Measurements from ENCODE around the gene DACH1. TPM values are rescaled to one million over a fixed set of nuclear protein-coding genes. Genes with fewer than 3 reads are reported as not detected.

Gene DACH1
- total RNA-seq, 1 experiment from 2014 or later, result 0.14 TPM

DNA sequence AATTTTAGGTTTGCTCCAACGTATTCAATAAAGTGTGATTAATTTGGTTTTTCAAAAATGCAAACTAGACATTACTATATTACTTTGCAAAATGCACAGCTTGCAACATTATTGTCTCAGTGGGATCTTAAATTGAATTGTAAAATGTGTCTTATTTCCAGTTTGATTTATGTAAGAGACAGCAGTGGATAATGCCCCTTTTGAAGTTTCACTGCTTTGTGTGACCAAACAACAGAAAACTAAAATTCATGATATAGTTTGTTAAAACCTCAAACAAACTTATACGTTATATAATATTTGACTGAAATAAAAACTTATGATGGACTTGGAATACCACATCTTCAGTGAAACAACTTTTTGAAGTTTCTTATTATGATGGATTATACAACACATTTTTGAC is 279.8 kb downstream of the DACH1 start:
- no peak for DNase-seq (ENCODE audit: low spot score)

DNA sequence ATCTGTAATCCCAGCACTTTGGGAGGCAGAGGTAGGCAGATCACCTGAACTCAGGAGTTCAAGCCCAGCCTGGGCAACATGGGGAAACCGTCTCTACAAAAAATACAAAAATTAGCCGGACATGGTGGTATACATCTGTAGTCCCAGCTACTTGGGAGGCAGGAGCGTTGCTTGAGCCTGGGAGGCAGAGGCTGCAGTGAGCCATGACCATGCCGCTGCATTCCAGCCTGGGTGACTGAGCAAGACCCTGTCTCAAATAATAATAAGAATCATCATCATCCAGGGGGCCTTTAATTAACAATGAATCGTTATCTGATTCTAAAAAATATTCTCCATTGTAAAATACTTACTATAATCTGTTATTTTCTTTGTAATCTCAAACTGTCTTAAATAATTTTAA is 283.4 kb downstream of the DACH1 start:
- no peak for DNase-seq (ENCODE audit: low spot score)

DNA sequence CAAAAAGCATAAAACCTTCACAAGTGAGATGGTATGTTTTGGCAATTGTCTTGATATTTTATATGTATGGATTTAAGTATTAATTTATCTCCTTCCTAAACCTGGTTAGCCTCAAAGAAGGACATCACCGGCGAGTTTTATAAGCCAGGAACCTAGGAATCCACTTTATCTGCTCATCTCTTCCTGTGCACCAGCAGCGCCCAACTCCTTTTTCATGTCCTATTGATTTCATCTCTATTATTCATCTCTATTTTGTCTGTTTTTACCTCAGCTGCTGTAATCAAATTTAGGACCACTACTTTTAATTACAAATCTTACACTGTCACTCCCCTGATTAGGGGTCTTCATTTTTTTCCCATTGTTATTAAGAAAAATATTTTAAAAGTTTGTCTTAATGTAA is 286.4 kb downstream of the DACH1 start:
- DNase-seq (ENCODE audit: low spot score), result no peak

DNA sequence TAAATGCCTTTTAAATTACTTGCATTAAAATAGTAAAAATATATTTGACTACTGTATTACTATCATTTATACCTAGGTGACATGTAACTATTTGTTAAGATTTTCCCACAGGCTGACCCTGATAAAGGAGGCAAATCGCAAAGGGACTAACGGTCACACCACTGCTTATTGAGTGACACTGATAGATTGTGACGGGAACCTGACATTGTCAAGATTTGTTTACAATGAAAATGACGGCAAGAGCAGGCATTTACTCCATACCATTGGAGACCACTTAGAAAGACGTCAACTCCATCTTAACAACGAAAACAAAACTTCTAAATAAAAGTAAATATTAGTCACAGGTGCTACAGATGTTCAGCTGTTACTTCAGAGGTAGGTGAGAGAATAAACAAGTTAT is 289.0 kb downstream of the DACH1 start:
- DNase-seq (ENCODE audit: low spot score), result no peak

DNA sequence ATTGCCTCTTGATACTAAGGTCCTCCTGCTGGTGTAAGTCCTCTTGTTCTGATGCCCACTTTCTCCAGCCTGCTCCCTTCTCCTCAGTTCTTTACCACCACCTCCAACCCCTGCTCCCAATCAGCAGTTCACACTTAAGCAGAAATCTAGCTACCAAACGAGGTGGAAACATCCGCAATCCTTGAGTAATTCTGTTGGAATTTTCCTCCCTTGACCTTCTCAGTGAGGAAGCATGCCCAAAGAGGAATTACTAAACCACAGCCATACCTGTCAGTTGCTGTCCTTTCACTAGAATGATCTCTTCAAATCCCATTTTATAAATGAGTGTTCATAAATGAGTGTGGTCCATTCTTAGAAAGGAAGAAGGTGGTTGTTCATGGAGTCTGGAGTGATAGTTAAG is 289.9 kb downstream of the DACH1 start:
- no peak for DNase-seq (ENCODE audit: low spot score)

DNA sequence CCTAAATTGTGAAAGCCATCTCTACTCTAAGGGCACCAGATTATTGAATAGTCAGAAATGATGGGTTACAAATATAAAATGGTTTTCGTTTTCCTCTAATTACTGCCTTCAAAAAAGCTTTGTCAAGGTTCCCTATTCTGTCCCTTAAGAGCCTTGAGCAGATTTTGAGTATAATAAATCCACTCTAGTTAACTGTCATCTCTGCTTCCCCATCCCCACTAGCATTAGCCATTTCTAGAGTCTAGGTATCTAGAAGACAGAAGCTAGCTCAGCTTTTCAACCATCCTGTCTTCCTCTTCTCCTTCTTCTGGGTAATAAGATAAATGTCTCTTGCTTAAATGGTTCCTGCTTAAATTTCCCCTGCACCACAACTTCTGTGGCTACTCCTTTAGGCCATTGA is 290.4 kb downstream of the DACH1 start:
- no peak for DNase-seq (ENCODE audit: low spot score)

DNA sequence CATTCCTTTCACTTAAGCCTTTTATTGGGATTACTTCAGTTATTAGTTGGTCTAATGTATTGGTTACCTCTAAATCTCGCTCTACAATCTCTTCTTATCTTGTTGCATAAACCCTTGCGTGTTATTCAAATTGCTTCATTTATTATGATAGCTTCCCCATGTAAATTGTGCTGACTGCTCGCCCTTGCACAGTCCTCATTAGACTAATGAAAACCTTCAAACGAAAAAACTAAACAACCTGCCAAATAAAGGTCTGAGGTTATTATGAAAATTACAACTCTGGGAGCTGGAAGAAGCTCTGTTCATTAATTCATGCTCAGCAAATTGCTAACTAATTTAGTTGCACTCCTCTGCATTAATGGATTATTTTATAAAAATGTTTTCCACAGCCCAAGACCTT is 320.1 kb downstream of the DACH1 start:
- no peak for DNase-seq (ENCODE audit: low spot score)

DNA sequence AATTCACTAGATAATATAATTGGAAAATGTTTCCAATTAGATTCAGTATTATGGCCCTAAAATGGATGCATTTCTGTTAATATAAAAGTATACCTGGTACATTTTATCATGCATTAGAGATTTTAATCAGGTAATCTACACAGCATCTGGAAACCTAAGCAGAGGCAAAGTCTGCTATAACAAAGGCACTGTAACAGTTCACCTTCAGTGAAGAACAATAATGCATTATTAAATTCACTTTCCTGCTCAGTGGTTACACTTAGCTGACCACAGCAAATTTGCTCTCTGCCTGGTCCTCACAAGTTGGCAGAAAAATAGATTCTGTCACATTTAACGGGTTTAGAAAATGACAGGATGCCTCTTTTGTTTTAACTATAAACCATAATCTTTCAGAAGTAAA is 326.9 kb downstream of the DACH1 start:
- no peak for DNase-seq (ENCODE audit: low spot score)

DNA sequence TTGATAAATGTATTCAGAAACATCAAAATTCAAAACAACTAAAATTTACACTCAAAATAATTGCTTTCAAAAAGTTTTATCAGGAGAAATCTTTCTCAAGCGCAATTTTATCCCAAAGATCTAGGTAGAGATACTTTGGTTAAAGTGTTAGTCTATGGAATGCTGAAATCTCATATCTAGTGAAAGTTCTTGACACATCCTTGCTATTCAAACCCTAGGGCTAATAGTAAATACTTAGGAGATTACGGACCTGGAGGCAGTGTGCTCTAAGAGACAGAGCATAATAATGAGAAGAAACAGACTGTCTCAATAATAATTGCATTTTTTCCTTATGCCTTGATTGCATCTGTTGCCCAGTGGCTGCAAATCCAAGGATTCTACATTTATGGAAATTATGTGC is 330.8 kb downstream of the DACH1 start:
- no peak for DNase-seq (ENCODE audit: low spot score)

DNA sequence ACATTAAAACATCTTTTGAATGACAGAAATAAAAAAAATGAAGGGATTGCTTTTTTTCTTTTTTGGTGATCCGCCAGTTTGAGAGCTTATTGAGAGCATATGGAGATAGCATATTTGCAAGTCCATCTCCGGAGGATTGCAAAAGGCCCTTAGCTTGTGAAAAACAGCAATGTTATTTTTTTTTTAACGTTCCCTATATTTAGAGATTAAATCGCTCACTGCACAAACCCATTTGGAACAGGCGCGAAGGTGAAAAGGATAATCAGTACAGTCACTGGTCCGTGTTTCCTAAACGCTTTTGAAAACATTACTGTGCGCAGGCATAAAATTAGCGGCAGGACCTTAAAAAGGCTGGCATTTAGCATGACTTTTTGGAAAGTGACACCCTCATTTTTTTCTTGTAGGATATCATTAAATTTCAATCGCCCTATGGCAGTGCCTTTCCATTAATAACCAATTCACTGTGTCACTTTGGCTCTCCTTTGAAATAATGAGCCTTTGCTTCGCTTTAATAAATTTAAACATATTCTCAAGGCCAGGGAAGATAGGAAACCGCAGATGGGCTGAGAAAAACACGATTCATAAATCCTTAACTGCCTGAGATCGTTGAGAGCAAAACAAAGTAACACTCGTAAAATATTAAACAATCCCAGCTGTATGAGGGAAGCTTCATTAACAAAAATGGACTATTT is 342.2 kb downstream of the DACH1 start:
- no peak for DNase-seq (ENCODE audit: low spot score)

DNA sequence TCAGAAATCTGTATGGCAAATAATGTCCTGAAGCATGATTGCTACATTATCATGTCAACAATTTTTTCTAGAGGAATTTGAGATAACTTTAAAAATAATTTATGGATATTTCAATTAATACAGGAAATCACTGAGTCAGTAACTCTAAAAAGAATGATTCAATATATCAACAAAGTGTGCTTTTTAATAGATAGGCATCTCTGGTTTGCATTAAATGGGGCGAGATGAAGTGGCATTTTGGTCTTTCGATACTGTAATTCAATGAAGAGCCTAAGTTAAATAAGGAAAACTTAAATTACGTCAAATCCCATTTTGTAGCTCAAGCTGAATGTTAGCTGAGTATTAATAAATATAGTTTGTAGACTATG is 342.8 kb downstream of the DACH1 start:
- no peak for DNase-seq (ENCODE audit: low spot score)

DNA sequence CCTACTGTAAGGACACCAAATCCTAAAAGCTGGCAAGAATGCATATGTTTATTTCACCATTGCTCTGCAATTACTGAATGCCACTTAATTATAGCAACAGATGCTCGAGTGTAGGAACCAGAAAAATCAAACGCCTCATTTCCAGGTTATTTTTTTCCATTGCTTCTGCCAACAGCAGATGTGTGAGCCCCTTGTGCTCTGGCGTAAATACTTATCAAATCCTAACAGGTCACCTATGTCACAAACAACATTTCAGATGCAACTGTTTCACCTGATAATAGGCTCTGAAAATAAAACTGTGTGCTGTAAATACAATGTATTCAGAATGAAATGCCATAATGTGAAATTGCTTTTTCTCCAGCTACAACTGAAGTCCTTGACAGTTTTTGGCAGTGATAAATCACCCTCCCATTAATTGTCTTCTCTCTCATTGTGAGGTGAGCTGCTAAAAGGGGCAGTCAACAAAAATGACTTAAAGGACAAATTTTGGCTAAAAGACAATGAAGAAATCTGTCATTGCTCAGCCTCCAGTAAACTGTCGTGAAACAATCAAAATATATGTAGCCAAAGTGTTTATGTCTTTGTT is 344.0 kb downstream of the DACH1 start:
- no peak for DNase-seq (ENCODE audit: low spot score)

DNA sequence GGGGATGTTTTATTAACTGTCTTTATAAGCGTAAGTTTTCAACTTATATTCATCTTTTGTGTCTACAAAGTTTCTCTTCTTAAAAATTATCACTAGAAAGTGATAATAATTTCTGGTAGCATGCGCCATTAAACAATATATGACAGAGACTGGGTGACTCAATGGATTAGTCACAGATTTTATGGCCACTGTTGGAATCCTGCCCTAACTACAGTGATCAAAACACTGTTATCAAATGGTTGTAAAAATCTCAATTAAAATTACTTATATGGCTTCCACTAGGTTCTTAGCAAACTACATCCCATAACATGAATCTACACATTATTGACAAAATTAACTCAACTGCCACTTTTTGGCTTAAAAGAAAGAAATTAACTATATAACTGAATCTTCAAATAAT is 350.0 kb downstream of the DACH1 start:
- DNase-seq (ENCODE audit: low spot score), result no peak

DNA sequence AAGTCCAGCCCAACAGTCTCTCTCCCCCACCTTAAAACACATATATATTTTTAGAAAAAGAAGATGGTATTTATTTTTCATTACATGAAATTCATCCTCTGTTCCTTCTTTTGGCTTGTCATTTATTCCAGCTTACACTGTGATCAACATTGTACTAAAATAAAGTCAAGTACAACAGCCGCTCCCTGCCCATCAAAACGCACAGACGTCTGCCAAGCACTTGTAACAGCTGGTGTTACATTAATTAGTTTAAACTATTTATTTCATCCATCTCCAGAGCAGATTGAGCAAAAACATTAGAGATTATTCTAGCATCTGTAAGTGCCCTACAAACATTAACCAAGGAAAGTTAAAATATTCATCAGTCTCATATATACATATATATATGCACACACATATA is 350.5 kb downstream of the DACH1 start:
- no peak for DNase-seq (ENCODE audit: low spot score)

DNA sequence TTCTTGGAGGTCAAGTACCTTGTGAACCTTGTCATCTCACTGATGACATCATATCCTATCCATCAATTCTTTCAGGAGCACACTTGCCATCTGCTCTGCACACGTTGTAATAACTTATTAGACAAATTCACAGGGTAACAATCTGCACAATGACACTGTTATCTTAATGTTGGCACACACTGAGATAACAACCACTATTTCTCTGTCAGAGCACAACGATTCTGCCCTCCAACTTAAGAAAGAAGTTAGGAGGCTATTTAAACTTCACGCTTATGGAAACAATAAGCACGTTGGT is 351.3 kb downstream of the DACH1 start:
- DNase-seq (ENCODE audit: low spot score), result no peak

DNA sequence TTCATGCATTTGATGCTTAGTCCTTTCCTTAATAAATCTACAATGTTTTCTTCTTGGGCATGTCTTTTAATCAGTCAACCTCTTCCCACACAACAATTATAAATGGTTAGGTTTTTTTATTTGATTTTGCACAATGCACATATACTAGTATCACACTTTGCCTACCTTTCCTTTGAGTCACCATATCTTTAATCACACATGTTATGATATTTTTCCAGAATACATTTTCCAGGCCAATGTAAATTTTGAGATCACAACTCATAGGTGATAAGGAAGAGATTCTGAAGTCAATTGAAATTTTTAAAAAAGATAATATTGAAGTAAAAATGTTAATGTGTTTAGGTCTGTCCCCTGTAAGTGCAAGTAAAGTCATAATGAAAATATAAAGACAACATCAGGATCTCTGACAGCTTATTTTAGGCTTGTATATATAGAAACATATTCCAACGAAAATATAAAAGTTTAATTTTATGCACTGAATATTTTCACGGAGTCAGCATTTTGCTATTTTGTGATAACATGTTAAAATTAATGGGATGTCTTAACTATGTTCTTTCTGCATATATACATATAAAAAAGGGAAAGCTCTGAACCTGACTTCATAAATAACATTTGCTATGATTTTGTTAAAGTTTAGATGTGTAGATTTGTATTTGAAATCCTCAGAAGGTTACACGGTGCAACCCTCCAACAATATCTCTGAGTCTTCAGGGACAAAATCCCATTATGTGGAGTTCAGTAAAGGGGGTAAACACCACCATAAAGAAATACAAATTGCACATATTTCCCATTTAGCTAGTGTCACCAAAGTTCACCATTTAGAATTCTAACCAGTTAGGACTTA is 351.9 kb downstream of the DACH1 start:
- DNase-seq (ENCODE audit: low spot score), result no peak

DNA sequence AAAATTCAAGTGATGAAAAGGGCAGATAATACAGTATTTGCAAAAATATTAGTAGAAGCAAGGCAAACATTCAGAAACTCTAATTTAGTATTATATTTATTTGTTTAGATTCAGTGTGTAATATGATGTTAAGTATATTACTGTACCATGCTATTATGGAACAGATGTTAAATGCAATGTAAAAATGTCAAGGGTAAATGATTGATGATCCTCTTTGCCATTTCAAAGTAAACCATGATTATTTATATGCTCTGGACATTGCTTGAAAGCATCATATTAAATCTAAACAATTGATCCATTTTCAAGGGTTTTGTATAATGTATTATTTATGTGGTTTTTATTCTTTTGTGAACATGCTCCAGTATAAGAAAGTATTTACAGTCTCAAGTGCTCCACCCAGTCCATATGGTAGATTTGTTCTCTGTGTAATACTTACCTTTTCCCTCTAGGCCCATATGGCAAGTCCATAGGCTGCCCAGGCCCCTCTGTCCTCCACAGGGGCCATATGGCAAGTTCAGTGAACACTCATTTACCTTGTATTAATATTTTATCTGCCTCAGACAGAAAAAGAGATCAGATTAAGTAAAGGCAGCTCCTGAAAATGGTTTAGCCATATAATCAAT is 353.5 kb downstream of the DACH1 start:
- no peak for DNase-seq (ENCODE audit: low spot score)

DNA sequence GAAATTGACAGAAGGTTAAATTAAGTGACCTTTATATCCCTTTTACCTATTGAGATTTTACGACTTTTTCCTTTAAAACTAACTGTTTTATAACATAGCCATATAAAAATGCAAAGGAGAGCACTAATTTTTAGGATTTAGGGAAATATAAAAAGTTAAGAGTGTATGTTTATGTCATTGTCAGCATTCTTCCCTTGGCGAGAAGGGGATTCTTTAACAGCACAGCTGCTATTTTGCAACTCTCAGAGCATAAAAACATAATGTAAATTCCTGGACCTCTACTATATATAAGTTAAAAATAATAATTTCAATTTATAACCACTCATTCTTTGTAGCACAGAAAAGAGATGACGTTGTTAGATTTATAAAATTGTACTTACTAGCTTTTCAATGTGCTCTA is 363.2 kb downstream of the DACH1 start:
- no peak for DNase-seq (ENCODE audit: low spot score)

DNA sequence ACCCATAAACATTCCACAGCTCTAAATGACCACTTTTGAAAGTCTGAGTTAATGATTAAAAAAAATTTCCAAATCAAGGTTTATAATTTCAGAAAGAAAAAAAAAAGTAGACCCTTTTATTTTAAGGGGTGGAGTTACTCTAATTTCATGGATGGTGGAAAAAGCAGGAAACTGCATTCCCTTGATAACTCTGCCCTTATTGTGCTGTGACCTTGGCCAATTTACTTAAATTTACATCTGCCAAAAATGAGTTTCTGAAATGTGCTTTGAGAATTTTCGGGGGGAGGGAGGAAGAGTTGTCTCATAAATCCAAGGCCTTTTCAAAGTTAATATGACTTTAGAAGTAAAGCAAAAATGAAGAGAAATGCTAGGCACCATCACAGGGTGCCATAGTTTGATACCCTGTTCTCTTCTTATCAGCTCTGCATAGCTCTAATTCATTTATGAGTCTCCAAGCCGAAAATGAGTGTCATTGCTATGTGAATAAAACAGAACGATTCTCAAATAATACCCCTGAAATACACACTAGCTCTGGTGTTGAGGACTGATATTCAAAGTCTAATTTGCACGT is 367.0 kb downstream of the DACH1 start:
- DNase-seq (ENCODE audit: low spot score), result no peak

DNA sequence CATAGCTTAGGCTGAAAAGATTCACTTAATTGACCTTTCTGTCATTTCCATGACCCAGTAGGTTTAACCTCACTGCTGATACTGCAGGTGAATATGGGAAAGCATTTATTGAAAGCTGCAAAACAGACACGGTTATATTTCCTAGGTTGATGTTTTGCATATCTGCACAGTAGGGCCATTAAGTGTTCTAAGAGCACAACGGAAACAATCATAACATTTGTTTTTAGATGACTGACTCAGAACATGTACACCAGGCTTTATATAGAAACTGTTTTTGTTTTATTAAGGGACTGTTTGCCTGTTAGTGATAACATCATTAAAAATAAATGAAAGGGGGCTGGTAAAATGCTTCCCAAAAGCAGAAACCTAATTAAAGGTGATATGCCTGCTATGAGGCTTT is 367.8 kb downstream of the DACH1 start:
- DNase-seq (ENCODE audit: low spot score), result no peak

DNA sequence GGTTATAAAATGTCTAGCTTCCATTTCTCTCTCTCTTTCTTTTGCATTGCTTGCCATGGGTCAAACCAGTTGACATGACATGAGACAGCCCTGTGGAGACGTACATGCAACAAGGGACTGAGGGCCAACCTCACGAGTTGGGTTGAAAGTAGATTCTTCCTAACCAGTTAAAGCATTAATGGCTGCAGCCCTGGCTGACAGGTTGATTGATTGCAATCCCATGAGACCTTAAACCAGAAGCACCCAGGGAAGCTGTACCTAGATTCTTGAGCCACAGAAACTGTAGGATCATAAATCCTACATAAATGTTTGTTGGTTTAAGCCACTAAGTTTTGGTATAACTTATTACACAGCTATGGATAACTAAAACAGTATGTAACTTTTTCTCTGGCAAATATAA is 373.8 kb downstream of the DACH1 start:
- no peak for DNase-seq (ENCODE audit: low spot score)

DNA sequence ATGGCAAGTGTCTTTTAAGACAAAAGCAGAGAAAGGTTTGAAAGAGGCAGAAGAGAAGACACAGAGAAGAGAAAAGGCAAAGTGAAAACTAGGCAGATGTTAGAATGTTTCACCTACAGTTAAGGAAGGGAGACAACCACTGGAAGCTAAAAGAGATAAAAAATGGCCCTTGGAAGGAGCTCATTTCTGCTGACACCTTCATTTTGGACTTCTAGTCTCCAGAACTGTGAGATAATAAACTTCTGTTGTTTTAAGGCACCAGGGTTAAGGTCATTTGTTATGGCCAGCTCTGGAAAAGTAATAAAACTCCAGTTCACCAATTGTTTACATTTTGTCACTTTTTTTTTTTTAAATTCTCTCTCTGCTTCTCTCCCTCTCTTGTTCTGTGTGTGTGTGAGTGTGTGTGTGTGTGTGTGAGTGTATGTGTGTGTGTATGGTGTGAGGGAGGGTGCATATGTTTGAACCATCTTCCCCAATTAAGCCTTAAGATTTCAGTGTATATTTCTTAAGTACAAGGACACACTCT is 374.6 kb downstream of the DACH1 start:
- no peak for DNase-seq (ENCODE audit: low spot score)

All from H4 (cell line).